ENCODE measurements around the gene IKZF2. TPM values are rescaled to one million over a fixed set of nuclear protein-coding genes. Genes with fewer than 3 reads are reported as not detected.

The IKZF2 gene
- total and polyA plus RNA-seq, 9 of the 15 experiments (the other 6 are each of a cell fraction or from before 2014, with no cell fraction given), result 0.04 to 0.54 (median 0.22) TPM

GRCh38 chr2:213199871-213200270 is 48.5 kb upstream of the IKZF2 start:
- Histone ChIP-seq H3K27ac (ENCODE audit: extremely low read depth, low read depth, low read length) (no peak overlapping the region), H3K4me3 (no peak overlapping the region), H3K4me1 (replicated peaks in 1 of 2; ENCODE audit: control insufficient read depth in 2 of 2, insufficient read depth in 2 of 2, low read length in 2 of 2) (no peaks in the 10 kb centered on the region), H3K27me3 (ENCODE audit: control insufficient read depth in 2 of 2, insufficient read depth in 2 of 2, low read length in 2 of 2) (no peaks in the 10 kb centered on the region), H3K9me1 (ENCODE audit: control insufficient read depth, insufficient read depth, low read length) (no peaks in the 10 kb centered on the region), H2AFZ (ENCODE audit: low read depth, low read length) (no peak overlapping the region), H3K9ac (ENCODE audit: insufficient read depth in 1 of 2, low read depth in 2 of 2, low read length in 2 of 2) (no peak overlapping the region), H3K79me2 (ENCODE audit: control insufficient read depth, insufficient read depth, low read length) (no peaks in the 10 kb centered on the region), H3K36me3 (ENCODE audit: control insufficient read depth, insufficient read depth, low read length) (no peaks in the 10 kb centered on the region), H3K4me2 (ENCODE audit: insufficient read depth, low read length) (no peak overlapping the region), H4K20me1 (replicated peaks; ENCODE audit: control insufficient read depth, insufficient read depth, low read length) (no peaks in the 10 kb centered on the region), H3K9me3 (replicated peaks; ENCODE audit: control insufficient read depth, insufficient read depth, low read depth, low read length) (no peaks in the 10 kb centered on the region)
- CTCF ChIA-PET (ENCODE audit: low intra/inter-chr PET ratio), result no interaction called here
- intact Hi-C loops (cut with micrococcal nuclease) (no loop called here), in situ Hi-C loops (cut with MboI) (no loop called here)
- POLR2A ChIA-PET, result no interaction called here
- BruUV-seq (replicated peaks), result no TSS peak
- DNase-seq (ENCODE audit: extremely low read depth in 1 of 4, low spot score in 3 of 4), result no peak
- FAIRE-seq, result no peak
- TF ChIP-seq CEBPG (CRISPR knock-in tag; IDR thresholded peaks at IDR 0.05) (no peak), CEBPG (tag; conservative IDR thresholded peaks at IDR 0.05 in 1 of 2, IDR thresholded peaks at IDR 0.05 in 1 of 2) (peak; percentile 16 to 29; a peak in 1 of 4 replicates), MIER1 (IDR thresholded peaks at IDR 0.05; ENCODE audit: low read depth) (no peak), GATAD2A (IDR thresholded peaks at IDR 0.05) (no peak)
- no peak for ATAC-seq

GRCh38 chr2:213189001-213189899 is 37.8 kb upstream of the IKZF2 start:
- POLR2A ChIA-PET, result no interaction called here
- in situ Hi-C loops (cut with MboI) (no loop called here), intact Hi-C loops (cut with micrococcal nuclease) (no loop called here)
- H4K20me1 ChIP-seq (replicated peaks; ENCODE audit: control insufficient read depth, insufficient read depth, low read length), result no peaks in the 10 kb centered on the region
- no peaks in the 10 kb centered on the region for H3K79me2 ChIP-seq (ENCODE audit: control insufficient read depth, insufficient read depth, low read length)
- TF ChIP-seq ZNF197 (CRISPR knock-in tag; IDR thresholded peaks at IDR 0.05; ENCODE audit: low read depth), result no peak
- TF ChIP-seq TAF7 (tag; IDR thresholded peaks at IDR 0.05), result no peak
- no peak for TF ChIP-seq ZNF395 (CRISPR knock-in tag; IDR thresholded peaks at IDR 0.05)
- no peak for TF ChIP-seq ADNP (tag; IDR thresholded peaks at IDR 0.05)
- no peak overlapping the region for H3K9ac ChIP-seq (ENCODE audit: insufficient read depth in 1 of 2, low read depth in 2 of 2, low read length in 2 of 2)
- WGBS (ENCODE audit: insufficient coverage, low coverage, missing lambda C conversion rate), result under 1% methylated on average over 16 of the region's 16 CpGs
- H3K4me2 ChIP-seq (ENCODE audit: insufficient read depth, low read length), result no peak overlapping the region
- H3K27ac ChIP-seq (ENCODE audit: extremely low read depth, low read depth, low read length), result no peak overlapping the region
- H3K27me3 ChIP-seq (ENCODE audit: control insufficient read depth in 2 of 2, insufficient read depth in 2 of 2, low read length in 2 of 2), result no peaks in the 10 kb centered on the region
- no peaks in the 10 kb centered on the region for H3K36me3 ChIP-seq (ENCODE audit: control insufficient read depth, insufficient read depth, low read length)
- FAIRE-seq, result no peak
- no peaks in the 10 kb centered on the region for H3K9me3 ChIP-seq (replicated peaks; ENCODE audit: control insufficient read depth, insufficient read depth, low read depth, low read length)
- no peaks in the 10 kb centered on the region for H3K9me1 ChIP-seq (ENCODE audit: control insufficient read depth, insufficient read depth, low read length)
- H3K4me3 ChIP-seq, result no peak overlapping the region
- DNase-seq (ENCODE audit: extremely low read depth in 1 of 4, low spot score in 3 of 4), result no peak
- H2AFZ ChIP-seq (ENCODE audit: low read depth, low read length), result no peak overlapping the region
- CTCF ChIA-PET (ENCODE audit: low intra/inter-chr PET ratio), result no interaction called here
- no peaks in the 10 kb centered on the region for H3K4me1 ChIP-seq (replicated peaks in 1 of 2; ENCODE audit: control insufficient read depth in 2 of 2, insufficient read depth in 2 of 2, low read length in 2 of 2)
- no TSS peak for BruUV-seq (replicated peaks)
- ATAC-seq, result no peak
